T-cell (primary cell): ENCODE data around the gene ALOXE3. TPM values are rescaled to one million over a fixed set of nuclear protein-coding genes. Genes with fewer than 3 reads are reported as not detected.

Source experiments
- ATAC-seq, 4 experiments: fragments of 200-7000 bp in 3 of 4; fragments of 150-1000 bp in 1 of 4; cut with Tn5 transposase; replicated peaks in 1 of 4; 1 replicate in 3 of 4; 2 replicates in 1 of 4; pipeline ENCODE4 v1.10.0; 2021; ENCODE audit warnings: moderate library complexity in 3 of 4, mild to moderate bottlenecking in 2 of 4, moderate number of reproducible peaks in 1 of 4
- CTCF ChIA-PET, 2 donors: fragments of 300-600 bp; sonication (Branson Sonifier 250); formaldehyde crosslinking; loops; one replicate each; lab custom pipeline; 2022; ENCODE audit warnings: antibody characterized with exemption in 2 of 2; lab: Charles Lee
- POLR2A ChIA-PET, 2 donors: fragments of 300-600 bp; sonication (Branson Sonifier 250); formaldehyde crosslinking; loops; one replicate each; lab custom pipeline; 2022; ENCODE audit warnings: antibody characterized with exemption in 2 of 2; lab: Charles Lee
- DNase-seq, 35 experiments: peaks; one replicate each; pipeline versions ENCODE4 v3.0.0 to v3.0.0-alpha.2; 2013 to 2023
- H3K27ac ChIP-seq: one replicate; pipeline ENCODE4 v1.5.1; 2013; ENCODE audit warnings: low read length
- H3K27me3 ChIP-seq, 2 experiments: replicated peaks in 1 of 2; 1 replicate in 1 of 2; 2 replicates in 1 of 2; pipeline versions ENCODE4 v1.6.1 to v1.7.0; 2013; ENCODE audit warnings: low read length in 1 of 2, mixed read lengths in 1 of 2; ENCODE audit not compliant: control insufficient read depth in 2 of 2, insufficient read depth in 2 of 2; ENCODE audit errors: extremely low read depth in 1 of 2
- H3K36me3 ChIP-seq, 2 donors: 1 replicate in 1 of 2; 2 replicates in 1 of 2; pipeline versions ENCODE4 v1.6.1 to v1.7.0; 2013; ENCODE audit warnings: low read length in 1 of 2; ENCODE audit not compliant: control insufficient read depth in 2 of 2, insufficient read depth in 1 of 2; ENCODE audit errors: extremely low read depth in 1 of 2
- H3K4me1 ChIP-seq, 2 experiments: 1 replicate in 1 of 2; 2 replicates in 1 of 2; pipeline versions ENCODE4 v1.6.1 to v1.7.0; 2013; ENCODE audit warnings: low read length in 2 of 2, mixed read lengths in 1 of 2; ENCODE audit not compliant: insufficient read depth in 2 of 2, control insufficient read depth in 1 of 2; ENCODE audit errors: extremely low read depth in 1 of 2
- H3K4me3 ChIP-seq, 2 donors: 1 replicate in 1 of 2; 2 replicates in 1 of 2; pipeline versions ENCODE4 v1.5.1 to v1.7.0; 2013; ENCODE audit warnings: mild to moderate bottlenecking in 2 of 2, low read length in 1 of 2, moderate library complexity in 1 of 2; ENCODE audit not compliant: control insufficient read depth in 1 of 2; ENCODE audit errors: extremely low read depth in 1 of 2
- H3K9me3 ChIP-seq: 2 replicates; pipeline ENCODE4 v1.7.0; 2013
- H3K27ac Mint-ChIP-seq, 2 donors: one replicate each; pipeline ENCODE4 v1.8.0; 2020 to 2021; ENCODE audit warnings: mild to moderate bottlenecking in 2 of 2, mixed read lengths in 2 of 2
- H3K27me3 Mint-ChIP-seq, 2 donors: one replicate each; pipeline ENCODE4 v1.8.0; 2021 to 2022; ENCODE audit warnings: mixed read lengths in 2 of 2
- H3K36me3 Mint-ChIP-seq: one replicate; pipeline ENCODE4 v1.8.0; 2021; ENCODE audit warnings: mixed read lengths
- H3K4me1 Mint-ChIP-seq, 3 donors: one replicate each; pipeline ENCODE4 v1.8.0; 2020 to 2022; ENCODE audit warnings: mixed read lengths in 3 of 3, mild to moderate bottlenecking in 1 of 3
- H3K4me3 Mint-ChIP-seq, 3 donors: one replicate each; pipeline ENCODE4 v1.8.0; 2020 to 2022; ENCODE audit warnings: mild to moderate bottlenecking in 3 of 3, mixed read lengths in 3 of 3, moderate library complexity in 3 of 3
- H3K9me3 Mint-ChIP-seq, 3 donors: one replicate each; pipeline ENCODE4 v1.8.0; 2020 to 2022; ENCODE audit warnings: mixed read lengths in 3 of 3
- WGBS: methylation state at CpG from one replicate; pipeline ENCODE4 v1.1.5; 2013; ENCODE audit warnings: missing lambda C conversion rate; ENCODE audit not compliant: insufficient coverage; 5-methylcytosine and 5-hydroxymethylcytosine counted together
- total RNA-seq, 35 experiments: library from RNA in 6 of 35; stranded (reverse) in 6 of 35; fragments of 120-200 nt in 1 of 35; gene quantifications; one replicate each; pipeline versions ENCODE4 v1.2.1 to v1.2.4 and lab custom pipeline; 2013 to 2026

ALOXE3 gene
- total RNA-seq, 5 donors from 2014 or later (not counting 1 experiment from before 2014, with no cell fraction given), result 0.13 to 1.2 (median 0.19) TPM; not detected in 1

- Histone ChIP-seq H3K27ac (no peak overlapping the region), H3K9me3 (no peaks in the 10 kb centered on the region), H3K36me3 (no peaks in the 10 kb centered on the region), H3K4me3 (no peak overlapping the region), H3K4me1 (no peaks in the 10 kb centered on the region), H3K27me3 (peaks cover 0 to 13% of the 10 kb centered on the region in 2 experiments)
- CTCF ChIA-PET, result interaction anchor here in 1 of 2 donors (0.8 kb wide), 1 partner anchor 45 kb away, joined by 3 read pairs; no protein-coding TSS in a partner anchor
- H3K9me3 Mint-ChIP-seq, result no peaks in the 10 kb centered on the region
- no peaks in the 10 kb centered on the region for H3K27me3 Mint-ChIP-seq
- 77% methylated on average over 6 of the region's 6 CpGs for WGBS
- POLR2A ChIA-PET, result no interaction called here
- no peak for ATAC-seq
- peaks cover 0 to 6% (median 0%) of the 10 kb centered on the region in 3 donors for H3K4me1 Mint-ChIP-seq
- no peaks in the 10 kb centered on the region for H3K36me3 Mint-ChIP-seq
- no peak for DNase-seq
- H3K4me3 Mint-ChIP-seq, result no peak overlapping the region
- H3K27ac Mint-ChIP-seq, result no peak overlapping the region
Observed at GRCh38 chr17:8101721-8102120, 16.6 kb downstream of the ALOXE3 start.

GRCh38 chr17:8100763-8101162, 17.6 kb downstream of the ALOXE3 start:
- no CpG with 5 or more reads among the region's 2 CpGs for WGBS
- no peak overlapping the region for H3K27ac ChIP-seq
- peaks cover 0 to 6% (median 0%) of the 10 kb centered on the region in 3 donors for H3K4me1 Mint-ChIP-seq
- ChIA-PET CTCF (interaction anchor here in 1 of 2 donors (0.8 kb wide), 1 partner anchor 44 kb away, joined by 3 read pairs; no protein-coding TSS in a partner anchor), POLR2A (no interaction called here)
- H3K4me3 ChIP-seq, result no peak overlapping the region
- no peaks in the 10 kb centered on the region for H3K9me3 ChIP-seq
- ATAC-seq, result no peak
- no peak overlapping the region for H3K27ac Mint-ChIP-seq
- H3K36me3 ChIP-seq, result no peaks in the 10 kb centered on the region
- no peaks in the 10 kb centered on the region for H3K27me3 Mint-ChIP-seq
- H3K36me3 Mint-ChIP-seq, result no peaks in the 10 kb centered on the region
- no peak for DNase-seq
- H3K4me1 ChIP-seq, result no peaks in the 10 kb centered on the region
- H3K27me3 ChIP-seq, result peaks cover 0 to 18% of the 10 kb centered on the region in 2 experiments
- H3K4me3 Mint-ChIP-seq, result no peak overlapping the region
- no peaks in the 10 kb centered on the region for H3K9me3 Mint-ChIP-seq

- H3K27ac Mint-ChIP-seq, result no peak overlapping the region
- ATAC-seq, result no peak
- H3K4me3 Mint-ChIP-seq, result no peak overlapping the region
- no peaks in the 10 kb centered on the region for H3K9me3 Mint-ChIP-seq
- DNase-seq, result no peak
- no peaks in the 10 kb centered on the region for H3K4me1 ChIP-seq
- H3K4me3 ChIP-seq, result no peak overlapping the region
- no peaks in the 10 kb centered on the region for H3K36me3 Mint-ChIP-seq
- H3K27ac ChIP-seq, result no peak overlapping the region
- POLR2A ChIA-PET, result interaction anchor here in 1 of 2 donors (0.6 kb wide), 1 partner anchor 141 kb away, joined by 7 read pairs; no protein-coding TSS in a partner anchor
- H3K27me3 Mint-ChIP-seq, result no peaks in the 10 kb centered on the region
- 55% methylated on average over 2 of the region's 2 CpGs for WGBS
- peaks cover under 1 to 10% (median 3%) of the 10 kb centered on the region in 3 donors for H3K4me1 Mint-ChIP-seq
- H3K36me3 ChIP-seq, result no peaks in the 10 kb centered on the region
- H3K27me3 ChIP-seq, result peaks cover 0 to 18% of the 10 kb centered on the region in 2 experiments
- CTCF ChIA-PET, result no interaction called here
- no peaks in the 10 kb centered on the region for H3K9me3 ChIP-seq
Observed at GRCh38 chr17:8100111-8100510, 18.2 kb downstream of the ALOXE3 start.

GRCh38 chr17:8096541-8096940, 21.8 kb downstream of the ALOXE3 start:
- peaks cover 0 to 30% of the 10 kb centered on the region in 2 experiments for H3K27me3 ChIP-seq
- CTCF ChIA-PET, result no interaction called here
- 93% methylated on average over 5 of the region's 8 CpGs for WGBS

GRCh38 chr17:8095361-8095760, 23.0 kb downstream of the ALOXE3 start:
- Mint-ChIP-seq H3K36me3 (no peaks in the 10 kb centered on the region), H3K4me3 (peak overlapping the region in 1 of 3 donors; percentile 74), H3K27me3 (peaks cover 3 to 18% of the 10 kb centered on the region in 2 donors), H3K4me1 (peaks cover 12 to 25% (median 21%) of the 10 kb centered on the region in 3 donors), H3K9me3 (no peaks in the 10 kb centered on the region), H3K27ac (peak overlapping the region in 1 of 2 donors; percentile 24)
- ATAC-seq (no peak), DNase-seq (no peak)
- H3K4me1 ChIP-seq, result peaks cover 0 to 13% of the 10 kb centered on the region in 2 experiments
- peaks cover 0 to 38% of the 10 kb centered on the region in 2 experiments for H3K27me3 ChIP-seq
- no peak overlapping the region for H3K4me3 ChIP-seq
- no peaks in the 10 kb centered on the region for H3K36me3 ChIP-seq
- ChIA-PET CTCF (interaction anchor here (1.6 to 2.0 kb wide), 2 partner anchors 9 to 206 kb away, joined by 4 to 10 read pairs; no protein-coding TSS in a partner anchor), POLR2A (no interaction called here)
- H3K27ac ChIP-seq, result no peak overlapping the region
- H3K9me3 ChIP-seq, result no peaks in the 10 kb centered on the region
- 78% methylated on average over 4 of the region's 6 CpGs for WGBS

More at GRCh38 chr17:8096541-8096940, 21.8 kb downstream of the ALOXE3 start:
- H3K36me3 Mint-ChIP-seq, result no peaks in the 10 kb centered on the region
- H3K9me3 Mint-ChIP-seq, result no peaks in the 10 kb centered on the region
- H3K27me3 Mint-ChIP-seq, result peaks cover 3 to 9% of the 10 kb centered on the region in 2 donors
- peaks cover 0 to 13% of the 10 kb centered on the region in 2 experiments for H3K4me1 ChIP-seq
- DNase-seq (no peak), ATAC-seq (no peak)
- POLR2A ChIA-PET, result no interaction called here
- peaks cover 12 to 25% (median 17%) of the 10 kb centered on the region in 3 donors for H3K4me1 Mint-ChIP-seq
- H3K27ac Mint-ChIP-seq, result no peak overlapping the region
- no peak overlapping the region for H3K4me3 ChIP-seq
- no peak overlapping the region for H3K27ac ChIP-seq
- H3K36me3 ChIP-seq, result no peaks in the 10 kb centered on the region
- H3K4me3 Mint-ChIP-seq, result no peak overlapping the region
- no peaks in the 10 kb centered on the region for H3K9me3 ChIP-seq

GRCh38 chr17:8091033-8091687, 27.2 kb downstream of the ALOXE3 start:
- H3K27me3 ChIP-seq, result peaks cover 2 to 60% of the 10 kb centered on the region in 2 experiments
- DNase-seq, result no peak
- POLR2A ChIA-PET, result no interaction called here
- H3K4me3 ChIP-seq, result no peak overlapping the region
- no peak overlapping the region for H3K4me3 Mint-ChIP-seq
- ATAC-seq, result no peak
- H3K9me3 ChIP-seq, result no peaks in the 10 kb centered on the region
- H3K27ac Mint-ChIP-seq, result no peak overlapping the region
- no peaks in the 10 kb centered on the region for H3K9me3 Mint-ChIP-seq
- WGBS, result 36% methylated on average over 3 of the region's 9 CpGs
- peaks cover 24 to 38% of the 10 kb centered on the region in 2 donors for H3K27me3 Mint-ChIP-seq
- H3K4me1 ChIP-seq, result peaks cover 0 to 13% of the 10 kb centered on the region in 2 experiments
- CTCF ChIA-PET, result interaction anchor here (0.6 to 1.7 kb wide), 4 partner anchors 19 to 807 kb away, joined by 3 to 7 read pairs (median 4); no protein-coding TSS in a partner anchor
- no peak overlapping the region for H3K27ac ChIP-seq
- peaks cover 12 to 21% (median 18%) of the 10 kb centered on the region in 3 donors for H3K4me1 Mint-ChIP-seq
- H3K36me3 ChIP-seq, result no peaks in the 10 kb centered on the region
- no peaks in the 10 kb centered on the region for H3K36me3 Mint-ChIP-seq
